Astrocyte (in vitro differentiated cells and primary cell): ENCODE results near the gene NPLOC4. TPM values are rescaled to one million over a fixed set of nuclear protein-coding genes. Genes with fewer than 3 reads are reported as not detected.

Experiments
- DNase-seq: peaks from one replicate; pipeline ENCODE4 v3.0.0-alpha.2; 2010; ENCODE audit warnings: low read depth
- FAIRE-seq: peaks from 2 replicates; lab custom pipeline; 2011; peaks lifted over from hg19 to GRCh38; lab: Jason Lieb, UNC
- H2AFZ ChIP-seq: 2 replicates; pipeline ENCODE4 v1.6.0; 2012; ENCODE audit warnings: low read depth, low read length, inconsistent platforms
- H3K27ac ChIP-seq: 2 replicates; pipeline ENCODE4 v1.5.1; 2011; ENCODE audit warnings: low read depth, low read length, inconsistent platforms
- H3K27me3 ChIP-seq: 2 replicates; pipeline ENCODE4 v1.6.0; 2011; ENCODE audit warnings: low read length, inconsistent platforms; ENCODE audit not compliant: insufficient read depth
- H3K36me3 ChIP-seq: 2 replicates; pipeline ENCODE4 v1.5.1; 2011; ENCODE audit warnings: low read length, inconsistent platforms; ENCODE audit not compliant: insufficient read depth
- H3K4me1 ChIP-seq: 2 replicates; pipeline ENCODE4 v1.5.1; 2011; ENCODE audit warnings: low read length, inconsistent platforms; ENCODE audit not compliant: insufficient read depth
- H3K4me2 ChIP-seq: 2 replicates; pipeline ENCODE4 v1.6.0; 2012; ENCODE audit warnings: low read length, inconsistent platforms
- H3K4me3 ChIP-seq: 2 replicates; pipeline ENCODE4 v1.5.1; 2011; ENCODE audit warnings: low read depth, mild to moderate bottlenecking, low read length, inconsistent platforms; ENCODE audit not compliant: insufficient read depth
- H3K79me2 ChIP-seq: 2 replicates; pipeline ENCODE4 v1.6.0; 2012; ENCODE audit warnings: mild to moderate bottlenecking, low read length, inconsistent platforms; ENCODE audit not compliant: insufficient read depth
- H3K9ac ChIP-seq: 2 replicates; pipeline ENCODE4 v1.6.0; 2012; ENCODE audit warnings: mild to moderate bottlenecking, low read length, inconsistent platforms
- H3K9me3 ChIP-seq: 2 replicates; pipeline ENCODE4 v1.5.1; 2012; ENCODE audit warnings: low read depth, mild to moderate bottlenecking, low read length, inconsistent platforms; ENCODE audit not compliant: insufficient read depth
- H4K20me1 ChIP-seq: 2 replicates; pipeline ENCODE4 v1.6.0; 2012; ENCODE audit warnings: low read length, inconsistent platforms; ENCODE audit not compliant: insufficient read depth
- H3K27ac Mint-ChIP-seq: one replicate; pipeline ENCODE4 v1.8.0; 2021; ENCODE audit warnings: mild to moderate bottlenecking, mixed read lengths; ENCODE audit not compliant: unreplicated experiment
- H3K27me3 Mint-ChIP-seq: one replicate; pipeline ENCODE4 v1.8.0; 2021; ENCODE audit warnings: low read depth, mixed read lengths; ENCODE audit not compliant: unreplicated experiment
- H3K36me3 Mint-ChIP-seq: one replicate; pipeline ENCODE4 v1.8.0; 2021; ENCODE audit warnings: low read depth, mixed read lengths; ENCODE audit not compliant: unreplicated experiment
- H3K4me1 Mint-ChIP-seq: one replicate; pipeline ENCODE4 v1.8.0; 2021; ENCODE audit warnings: low read depth, mixed read lengths; ENCODE audit not compliant: unreplicated experiment
- H3K4me3 Mint-ChIP-seq: one replicate; pipeline ENCODE4 v1.8.0; 2021; ENCODE audit warnings: mild to moderate bottlenecking, moderate library complexity, mixed read lengths; ENCODE audit not compliant: unreplicated experiment
- H3K9me3 Mint-ChIP-seq: one replicate; pipeline ENCODE4 v1.8.0; 2021; ENCODE audit warnings: mild to moderate bottlenecking, mixed read lengths; ENCODE audit not compliant: unreplicated experiment
- EZH2 ChIP-seq: IDR thresholded peaks from 2 replicates; pipeline ENCODE4 v1.6.1; 2012; ENCODE audit warnings: mild to moderate bottlenecking, low read length, inconsistent platforms; ENCODE audit not compliant: insufficient read depth
- total RNA-seq: library from RNA; stranded (reverse); gene quantifications from 2 replicates; pipeline ENCODE4 v1.2.1, GENCODE V29; 2021
- TF ChIP-seq, protein P1 (sequence below): IDR thresholded peaks from 2 replicates; pipeline ENCODE4 v1.5.1; 2011; ENCODE audit warnings: low read depth, mild to moderate bottlenecking, inconsistent platforms, low read length, moderate library complexity; ENCODE audit not compliant: insufficient read depth

Gene NPLOC4
- total RNA-seq, 1 donor from 2014 or later: 125 TPM

DNA sequence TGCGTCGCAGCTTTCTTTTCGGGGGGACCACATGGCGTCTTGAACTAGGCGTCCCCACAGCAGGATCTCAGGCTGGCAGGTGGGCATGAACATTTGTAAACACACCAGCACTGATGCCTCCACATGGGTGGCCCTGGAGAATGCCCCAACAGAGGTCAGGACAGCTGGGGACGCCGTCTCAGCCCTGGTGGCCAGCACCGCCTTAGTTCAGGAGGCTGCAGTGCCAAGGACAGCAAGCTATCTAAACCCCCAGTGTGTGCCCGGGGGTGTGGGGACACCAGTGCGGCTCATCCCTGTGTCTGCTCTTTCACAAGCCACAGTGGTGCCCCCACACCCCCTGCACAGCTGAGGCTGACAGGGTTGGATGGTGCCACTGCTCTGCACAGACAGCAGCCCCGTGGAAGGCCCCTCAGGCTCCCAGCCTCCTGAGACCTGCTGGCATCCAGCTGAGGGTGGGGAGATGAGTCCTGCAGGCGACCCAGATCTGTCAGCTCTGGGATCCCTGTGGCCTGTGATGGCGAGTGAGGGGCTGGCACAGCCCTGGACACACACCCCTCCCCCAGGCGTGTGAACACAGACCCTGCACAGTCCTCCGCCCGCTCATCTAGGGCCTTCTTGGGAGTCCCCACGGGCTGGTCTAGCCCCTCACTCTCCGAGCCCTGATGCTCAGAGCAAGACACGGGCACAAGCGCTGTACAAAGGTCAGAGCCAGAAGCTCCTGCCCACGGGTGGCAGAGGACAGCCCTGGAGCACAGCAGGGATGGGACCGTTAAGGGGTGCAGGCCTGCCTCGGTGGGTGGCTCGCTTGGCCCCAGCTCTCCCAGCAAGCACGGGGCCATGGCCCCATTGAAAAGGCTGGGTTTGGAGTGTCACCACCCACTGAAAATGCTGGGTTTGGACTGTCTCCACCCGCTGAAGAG, 98.0 kb downstream of the NPLOC4 start:
- FAIRE-seq (no peak), DNase-seq (no peak)
- Histone ChIP-seq H3K4me3 (no peak overlapping the region), H3K9ac (no peak overlapping the region), H3K4me1 (peaks cover 4% of the 10 kb centered on the region), H3K4me2 (no peak overlapping the region), H3K79me2 (no peaks in the 10 kb centered on the region), H3K27ac (no peak overlapping the region), H3K9me3 (no peaks in the 10 kb centered on the region), H3K36me3 (no peaks in the 10 kb centered on the region), H2AFZ (no peak overlapping the region), H4K20me1 (peaks cover 16% of the 10 kb centered on the region), H3K27me3 (peaks cover 9% of the 10 kb centered on the region)
- Mint-ChIP-seq H3K4me3 (no peak overlapping the region), H3K27me3 (no peaks in the 10 kb centered on the region), H3K27ac (no peak overlapping the region), H3K9me3 (no peaks in the 10 kb centered on the region), H3K4me1 (no peaks in the 10 kb centered on the region), H3K36me3 (no peaks in the 10 kb centered on the region)
- no peak for TF ChIP-seq EZH2
- TF ChIP-seq, protein P1, sequence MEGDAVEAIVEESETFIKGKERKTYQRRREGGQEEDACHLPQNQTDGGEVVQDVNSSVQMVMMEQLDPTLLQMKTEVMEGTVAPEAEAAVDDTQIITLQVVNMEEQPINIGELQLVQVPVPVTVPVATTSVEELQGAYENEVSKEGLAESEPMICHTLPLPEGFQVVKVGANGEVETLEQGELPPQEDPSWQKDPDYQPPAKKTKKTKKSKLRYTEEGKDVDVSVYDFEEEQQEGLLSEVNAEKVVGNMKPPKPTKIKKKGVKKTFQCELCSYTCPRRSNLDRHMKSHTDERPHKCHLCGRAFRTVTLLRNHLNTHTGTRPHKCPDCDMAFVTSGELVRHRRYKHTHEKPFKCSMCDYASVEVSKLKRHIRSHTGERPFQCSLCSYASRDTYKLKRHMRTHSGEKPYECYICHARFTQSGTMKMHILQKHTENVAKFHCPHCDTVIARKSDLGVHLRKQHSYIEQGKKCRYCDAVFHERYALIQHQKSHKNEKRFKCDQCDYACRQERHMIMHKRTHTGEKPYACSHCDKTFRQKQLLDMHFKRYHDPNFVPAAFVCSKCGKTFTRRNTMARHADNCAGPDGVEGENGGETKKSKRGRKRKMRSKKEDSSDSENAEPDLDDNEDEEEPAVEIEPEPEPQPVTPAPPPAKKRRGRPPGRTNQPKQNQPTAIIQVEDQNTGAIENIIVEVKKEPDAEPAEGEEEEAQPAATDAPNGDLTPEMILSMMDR: no peak

DNA sequence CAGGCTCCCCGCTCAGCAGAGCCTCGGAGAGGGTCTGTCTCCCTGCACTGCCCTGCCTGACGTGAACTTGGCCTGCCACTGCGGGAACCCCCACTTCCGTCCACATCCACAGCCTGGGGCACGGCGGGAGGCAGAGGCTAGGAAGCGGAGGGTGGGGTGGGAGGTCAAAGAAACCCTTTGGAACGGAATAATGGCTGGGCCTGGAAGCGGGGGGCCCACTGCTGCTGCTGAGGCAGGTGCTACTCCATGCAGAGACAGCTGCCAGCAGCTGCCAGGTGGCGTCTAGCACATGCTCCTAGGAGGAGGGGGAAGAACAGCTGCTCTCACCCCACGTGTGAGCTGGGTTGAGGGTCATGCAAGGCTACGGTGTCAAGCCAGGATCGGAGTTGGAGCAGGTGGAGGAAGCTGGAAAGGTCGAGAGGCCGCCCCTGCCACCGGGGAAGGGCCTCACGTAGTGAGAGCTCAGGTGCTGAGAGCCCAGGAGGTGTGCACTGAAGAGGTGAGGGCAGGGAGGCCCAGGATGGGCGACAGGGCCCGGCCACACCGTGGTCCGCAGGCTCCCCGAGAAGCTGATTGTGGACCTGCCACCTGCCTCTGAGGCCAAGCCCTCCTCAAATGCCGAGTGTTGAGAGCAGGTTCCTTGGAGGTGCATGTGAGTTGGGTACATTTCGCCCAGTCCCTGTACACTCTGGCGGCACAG, 98.9 kb downstream of the NPLOC4 start:
- H2AFZ ChIP-seq: no peak overlapping the region
- Mint-ChIP-seq H3K4me3 (no peak overlapping the region), H3K27me3 (no peaks in the 10 kb centered on the region), H3K4me1 (no peaks in the 10 kb centered on the region), H3K27ac (no peak overlapping the region), H3K36me3 (peaks cover 3% of the 10 kb centered on the region), H3K9me3 (no peaks in the 10 kb centered on the region)
- H3K4me1 ChIP-seq: peaks cover 4% of the 10 kb centered on the region
- FAIRE-seq (no peak), DNase-seq (no peak)
- H3K27ac ChIP-seq: no peak overlapping the region
- H3K36me3 ChIP-seq: no peaks in the 10 kb centered on the region
- no peak overlapping the region for H3K4me3 ChIP-seq
- H3K9ac ChIP-seq: no peak overlapping the region
- TF ChIP-seq EZH2: no peak
- TF ChIP-seq, protein P1: no peak
- H4K20me1 ChIP-seq: peaks cover 16% of the 10 kb centered on the region
- no peaks in the 10 kb centered on the region for H3K9me3 ChIP-seq
- peaks cover 9% of the 10 kb centered on the region for H3K27me3 ChIP-seq
- H3K79me2 ChIP-seq: no peaks in the 10 kb centered on the region
- no peak overlapping the region for H3K4me2 ChIP-seq
